ENCODE measurements around the gene APOL1. TPM values are rescaled to one million over a fixed set of nuclear protein-coding genes. Genes with fewer than 3 reads are reported as not detected.
"Not testable (repeated sequence)": the region's sequence is repeated elsewhere in the genome, so short reads cannot be mapped to it uniquely, and the experiment has no call there.

Gene APOL1
- polyA plus RNA-seq, 1 donor: 4.3 TPM

- DNase-seq (ENCODE audit: low read depth): no peak
Observed at GRCh38 chr22:36244522-36245391, 8.2 kb upstream of the APOL1 start.

GRCh38 chr22:36245805-36246356 is 7.1 kb upstream of the APOL1 start:
- DNase-seq (ENCODE audit: low read depth): no peak

- DNase-seq (ENCODE audit: low read depth): no peak
Observed at GRCh38 chr22:36246718-36247117, 6.2 kb upstream of the APOL1 start.

GRCh38 chr22:36247955-36248354 is 5.0 kb upstream of the APOL1 start:
- DNase-seq (ENCODE audit: low read depth): no peak

- no peak for DNase-seq (ENCODE audit: low read depth)
Observed at GRCh38 chr22:36249160-36249559, 3.8 kb upstream of the APOL1 start.

GRCh38 chr22:36250292-36250960 is 2.5 kb upstream of the APOL1 start:
- not testable (repeated sequence) for DNase-seq (ENCODE audit: low read depth)

- DNase-seq (ENCODE audit: low read depth): not testable (repeated sequence)
Observed at GRCh38 chr22:36251979-36252608, 839 bp upstream of the APOL1 start.

- no peak for DNase-seq (ENCODE audit: low read depth)
Observed at GRCh38 chr22:36253523-36254490, 874 bp downstream of the APOL1 start.

GRCh38 chr22:36255572-36255971 is 2.6 kb downstream of the APOL1 start:
- DNase-seq (ENCODE audit: low read depth): not testable (repeated sequence)

GRCh38 chr22:36256478-36256877 is 3.5 kb downstream of the APOL1 start:
- DNase-seq (ENCODE audit: low read depth): no peak

- DNase-seq (ENCODE audit: low read depth): no peak
Observed at GRCh38 chr22:36257308-36257707, 4.4 kb downstream of the APOL1 start.

GRCh38 chr22:36257948-36258670 is 5.2 kb downstream of the APOL1 start:
- no peak for DNase-seq (ENCODE audit: low read depth)

- DNase-seq (ENCODE audit: low read depth): no peak
Observed at GRCh38 chr22:36258701-36259614, 6.0 kb downstream of the APOL1 start.

- no peak for DNase-seq (ENCODE audit: low read depth)
Observed at GRCh38 chr22:36259615-36260300, 6.8 kb downstream of the APOL1 start.

GRCh38 chr22:36261675-36262074 is 8.7 kb downstream of the APOL1 start:
- not testable (repeated sequence) for DNase-seq (ENCODE audit: low read depth)

GRCh38 chr22:36262307-36262706 is 9.4 kb downstream of the APOL1 start:
- DNase-seq (ENCODE audit: low read depth): not testable (repeated sequence)

GRCh38 chr22:36263216-36263673 is 10.3 kb downstream of the APOL1 start:
- DNase-seq (ENCODE audit: low read depth): not testable (repeated sequence)

- DNase-seq (ENCODE audit: low read depth): not testable (repeated sequence)
Observed at GRCh38 chr22:36263886-36264664, 11.1 kb downstream of the APOL1 start.

All from forelimb muscle (tissue), 1 donor.